ENCODE data around the gene NUDT8.
A peak's percentile ranks its signal among the peaks of the same experiment; 100 is the strongest.

NUDT8 gene

DNA sequence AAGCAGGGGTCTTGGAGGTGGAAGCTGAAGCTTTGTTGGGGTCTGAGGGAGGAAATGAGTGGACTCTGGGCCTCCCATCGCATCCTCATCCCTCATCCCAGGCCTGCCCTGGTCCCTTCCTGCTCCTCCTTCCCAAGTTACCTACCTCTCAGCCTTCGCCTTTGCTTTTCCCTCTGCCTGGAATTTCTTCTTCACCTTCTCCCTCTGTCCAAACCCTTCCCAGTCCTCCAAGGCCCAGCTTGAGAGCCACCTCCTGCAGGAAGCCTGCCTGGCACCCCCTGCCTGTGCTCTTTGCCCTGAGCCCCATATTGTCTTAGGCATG, 2.1 kb upstream of the NUDT8 start:
- Histone ChIP-seq H3K4me3 (IDR thresholded peaks at IDR 0.05; ENCODE audit: insufficient read depth, low read depth, low read length) (no peak overlapping the region), H3K27me3 (ENCODE audit: insufficient read depth, low read depth) (no peaks in the 10 kb centered on the region), H3K27ac (no peak overlapping the region), H3K9ac (no peak overlapping the region), H2AFZ (ENCODE audit: low read depth) (no peak overlapping the region; the same call in 1 of the 2 replicates), H4K20me1 (ENCODE audit: insufficient read depth) (no peaks in the 10 kb centered on the region), H3K36me3 (ENCODE audit: insufficient read depth) (no peaks in the 10 kb centered on the region), H3K79me2 (ENCODE audit: insufficient read depth, low read depth) (no peaks in the 10 kb centered on the region), H3K4me1 (ENCODE audit: low read depth, poor library complexity, severe bottlenecking) (peaks cover 16% of the 10 kb centered on the region), H3K4me2 (no peak overlapping the region)
- TF ChIP-seq, protein P1, sequence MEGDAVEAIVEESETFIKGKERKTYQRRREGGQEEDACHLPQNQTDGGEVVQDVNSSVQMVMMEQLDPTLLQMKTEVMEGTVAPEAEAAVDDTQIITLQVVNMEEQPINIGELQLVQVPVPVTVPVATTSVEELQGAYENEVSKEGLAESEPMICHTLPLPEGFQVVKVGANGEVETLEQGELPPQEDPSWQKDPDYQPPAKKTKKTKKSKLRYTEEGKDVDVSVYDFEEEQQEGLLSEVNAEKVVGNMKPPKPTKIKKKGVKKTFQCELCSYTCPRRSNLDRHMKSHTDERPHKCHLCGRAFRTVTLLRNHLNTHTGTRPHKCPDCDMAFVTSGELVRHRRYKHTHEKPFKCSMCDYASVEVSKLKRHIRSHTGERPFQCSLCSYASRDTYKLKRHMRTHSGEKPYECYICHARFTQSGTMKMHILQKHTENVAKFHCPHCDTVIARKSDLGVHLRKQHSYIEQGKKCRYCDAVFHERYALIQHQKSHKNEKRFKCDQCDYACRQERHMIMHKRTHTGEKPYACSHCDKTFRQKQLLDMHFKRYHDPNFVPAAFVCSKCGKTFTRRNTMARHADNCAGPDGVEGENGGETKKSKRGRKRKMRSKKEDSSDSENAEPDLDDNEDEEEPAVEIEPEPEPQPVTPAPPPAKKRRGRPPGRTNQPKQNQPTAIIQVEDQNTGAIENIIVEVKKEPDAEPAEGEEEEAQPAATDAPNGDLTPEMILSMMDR (conservative IDR thresholded peaks at IDR 0.05; ENCODE audit: low read depth, low read length): no peak

DNA sequence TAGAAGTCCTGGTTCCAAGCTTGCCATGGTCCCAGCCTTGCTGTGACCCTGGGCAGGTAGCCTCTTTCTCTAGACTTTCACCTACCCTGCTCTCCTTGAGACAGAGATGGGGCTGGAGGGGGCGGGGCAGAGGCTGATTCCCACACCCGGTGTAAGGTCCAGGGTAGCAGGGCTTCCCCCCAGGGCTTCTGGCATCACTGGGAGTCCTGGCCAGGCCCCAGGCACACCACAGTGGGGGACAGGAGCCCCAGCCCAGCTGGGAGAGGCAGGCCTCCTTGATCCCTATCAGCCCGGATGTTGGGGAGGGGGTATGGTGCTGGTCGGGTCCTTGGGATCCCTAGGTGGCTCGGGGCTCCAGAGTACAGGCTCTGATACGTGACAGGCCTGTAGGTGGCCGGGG, 1.7 kb upstream of the NUDT8 start:
- Histone ChIP-seq H3K9ac (no peak overlapping the region), H3K4me1 (ENCODE audit: low read depth, poor library complexity, severe bottlenecking) (peaks cover 16% of the 10 kb centered on the region), H3K27ac (no peak overlapping the region), H4K20me1 (ENCODE audit: insufficient read depth) (no peaks in the 10 kb centered on the region), H3K27me3 (ENCODE audit: insufficient read depth, low read depth) (no peaks in the 10 kb centered on the region), H3K79me2 (ENCODE audit: insufficient read depth, low read depth) (no peaks in the 10 kb centered on the region), H3K4me2 (peak overlapping the region; percentile 99; the same call in 1 of the 2 replicates), H2AFZ (ENCODE audit: low read depth) (peak overlapping the region; percentile 92; the same call in 1 of the 2 replicates), H3K4me3 (IDR thresholded peaks at IDR 0.05; ENCODE audit: insufficient read depth, low read depth, low read length) (no peak overlapping the region), H3K36me3 (ENCODE audit: insufficient read depth) (no peaks in the 10 kb centered on the region)
- TF ChIP-seq, protein P1 (conservative IDR thresholded peaks at IDR 0.05; ENCODE audit: low read depth, low read length): no peak

- Histone ChIP-seq H3K4me3 (IDR thresholded peaks at IDR 0.05; ENCODE audit: insufficient read depth, low read depth, low read length) (no peak overlapping the region), H3K4me1 (ENCODE audit: low read depth, poor library complexity, severe bottlenecking) (peaks cover 16% of the 10 kb centered on the region), H3K9ac (peak overlapping the region; percentile 48; the same call in 1 of the 2 replicates), H3K27me3 (ENCODE audit: insufficient read depth, low read depth) (no peaks in the 10 kb centered on the region), H3K27ac (peak overlapping the region; percentile 64), H4K20me1 (ENCODE audit: insufficient read depth) (no peaks in the 10 kb centered on the region), H2AFZ (ENCODE audit: low read depth) (peak overlapping the region; percentile 92), H3K36me3 (ENCODE audit: insufficient read depth) (no peaks in the 10 kb centered on the region), H3K4me2 (peak overlapping the region; percentile 99), H3K79me2 (ENCODE audit: insufficient read depth, low read depth) (no peaks in the 10 kb centered on the region)
- TF ChIP-seq, protein P1 (conservative IDR thresholded peaks at IDR 0.05; ENCODE audit: low read depth, low read length): peak; percentile 31; the same call in 1 of the 2 replicates
These were observed 1.2 kb upstream of the NUDT8 start for GRCh38 chr11:67630943-67631331.

GRCh38 chr11:67630228-67630942, 648 bp upstream of the NUDT8 start:
- TF ChIP-seq, protein P1 (conservative IDR thresholded peaks at IDR 0.05; ENCODE audit: low read depth, low read length): peak; percentile 73

More at GRCh38 chr11:67630228-67630942, 648 bp upstream of the NUDT8 start:
- no peaks in the 10 kb centered on the region for H3K79me2 ChIP-seq (ENCODE audit: insufficient read depth, low read depth)
- H3K4me2 ChIP-seq: peak overlapping the region; percentile 99
- H2AFZ ChIP-seq (ENCODE audit: low read depth): peak overlapping the region; percentile 92
- H4K20me1 ChIP-seq (ENCODE audit: insufficient read depth): no peaks in the 10 kb centered on the region
- H3K4me1 ChIP-seq (ENCODE audit: low read depth, poor library complexity, severe bottlenecking): peaks cover 16% of the 10 kb centered on the region
- no peaks in the 10 kb centered on the region for H3K36me3 ChIP-seq (ENCODE audit: insufficient read depth)
- H3K4me3 ChIP-seq (IDR thresholded peaks at IDR 0.05; ENCODE audit: insufficient read depth, low read depth, low read length): no peak overlapping the region
- peak overlapping the region; percentile 64 for H3K27ac ChIP-seq
- no peaks in the 10 kb centered on the region for H3K27me3 ChIP-seq (ENCODE audit: insufficient read depth, low read depth)
- peak overlapping the region; percentile 48; the same call in 1 of the 2 replicates for H3K9ac ChIP-seq
